ENCODE measurements around the gene RSPH6A.

RSPH6A gene

DNA sequence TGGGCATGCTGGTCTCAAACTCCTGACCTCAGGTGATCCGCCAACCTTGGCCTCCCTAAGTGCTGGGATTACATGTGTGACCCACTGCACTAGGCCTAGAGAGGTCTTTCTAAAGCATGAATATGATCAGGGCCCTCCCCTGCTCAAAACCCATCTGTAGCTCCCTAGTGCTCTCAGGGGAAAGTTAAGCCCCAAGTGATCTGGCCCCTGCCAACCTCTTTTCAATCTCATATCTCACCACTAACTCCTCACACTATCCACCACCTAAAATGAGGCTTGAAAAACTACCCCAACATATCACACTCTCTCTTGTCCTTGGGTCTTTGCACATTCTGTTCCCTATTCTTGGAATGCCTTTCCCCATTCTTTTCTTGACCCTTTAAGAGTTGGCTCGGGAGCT lies 20.5 kb downstream of the RSPH6A start:
- TF ChIP-seq, protein P1, sequence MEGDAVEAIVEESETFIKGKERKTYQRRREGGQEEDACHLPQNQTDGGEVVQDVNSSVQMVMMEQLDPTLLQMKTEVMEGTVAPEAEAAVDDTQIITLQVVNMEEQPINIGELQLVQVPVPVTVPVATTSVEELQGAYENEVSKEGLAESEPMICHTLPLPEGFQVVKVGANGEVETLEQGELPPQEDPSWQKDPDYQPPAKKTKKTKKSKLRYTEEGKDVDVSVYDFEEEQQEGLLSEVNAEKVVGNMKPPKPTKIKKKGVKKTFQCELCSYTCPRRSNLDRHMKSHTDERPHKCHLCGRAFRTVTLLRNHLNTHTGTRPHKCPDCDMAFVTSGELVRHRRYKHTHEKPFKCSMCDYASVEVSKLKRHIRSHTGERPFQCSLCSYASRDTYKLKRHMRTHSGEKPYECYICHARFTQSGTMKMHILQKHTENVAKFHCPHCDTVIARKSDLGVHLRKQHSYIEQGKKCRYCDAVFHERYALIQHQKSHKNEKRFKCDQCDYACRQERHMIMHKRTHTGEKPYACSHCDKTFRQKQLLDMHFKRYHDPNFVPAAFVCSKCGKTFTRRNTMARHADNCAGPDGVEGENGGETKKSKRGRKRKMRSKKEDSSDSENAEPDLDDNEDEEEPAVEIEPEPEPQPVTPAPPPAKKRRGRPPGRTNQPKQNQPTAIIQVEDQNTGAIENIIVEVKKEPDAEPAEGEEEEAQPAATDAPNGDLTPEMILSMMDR (IDR thresholded peaks at IDR 0.05): no peak
- TF ChIP-seq ZFX (IDR thresholded peaks at IDR 0.05; ENCODE audit: borderline replicate concordance): no peak
- H3K27ac ChIP-seq: no peak overlapping the region

DNA sequence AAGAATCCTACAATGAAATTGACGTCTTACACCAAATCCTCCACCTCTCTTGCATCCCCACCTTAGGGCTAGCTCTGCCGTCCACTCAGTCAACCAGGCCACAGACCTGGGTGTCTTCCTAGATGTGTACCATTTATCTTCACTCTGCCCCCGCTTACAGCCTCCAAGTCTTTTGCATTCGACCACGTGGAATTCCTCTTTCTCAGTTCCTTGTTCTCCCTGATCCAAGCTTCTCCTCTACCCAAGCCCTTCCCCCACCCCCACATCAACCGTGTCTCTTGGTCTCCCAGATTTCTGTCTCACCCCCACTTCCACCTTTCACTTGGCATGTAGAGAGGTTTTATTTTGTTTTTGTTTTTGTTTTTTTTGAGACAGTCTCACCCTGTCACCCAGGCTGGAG lies 21.2 kb downstream of the RSPH6A start:
- TF ChIP-seq, protein P1 (IDR thresholded peaks at IDR 0.05): no peak
- no peak for TF ChIP-seq ZFX (IDR thresholded peaks at IDR 0.05; ENCODE audit: borderline replicate concordance)
- H3K27ac ChIP-seq: no peak overlapping the region

DNA sequence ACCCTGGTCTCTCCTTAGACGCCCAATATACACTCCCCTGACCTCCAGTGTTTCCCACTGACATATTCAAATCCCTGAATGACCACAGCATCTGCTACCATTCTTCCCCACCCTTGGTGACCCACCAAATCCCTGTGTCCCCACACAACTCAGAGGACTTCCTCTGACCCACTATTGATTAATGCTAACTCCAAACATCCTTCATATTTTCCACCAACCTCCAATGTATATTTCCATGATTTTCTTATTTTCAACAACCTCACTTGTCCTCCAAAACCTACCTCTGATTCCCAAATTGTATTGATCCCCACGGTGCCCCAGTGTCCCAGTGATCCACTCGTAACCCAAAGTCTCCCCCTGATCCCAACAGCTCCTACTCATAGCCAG lies 21.9 kb downstream of the RSPH6A start:
- no peak for TF ChIP-seq ZFX (IDR thresholded peaks at IDR 0.05; ENCODE audit: borderline replicate concordance)
- TF ChIP-seq, protein P1 (IDR thresholded peaks at IDR 0.05): no peak
- H3K27ac ChIP-seq: no peak overlapping the region

DNA sequence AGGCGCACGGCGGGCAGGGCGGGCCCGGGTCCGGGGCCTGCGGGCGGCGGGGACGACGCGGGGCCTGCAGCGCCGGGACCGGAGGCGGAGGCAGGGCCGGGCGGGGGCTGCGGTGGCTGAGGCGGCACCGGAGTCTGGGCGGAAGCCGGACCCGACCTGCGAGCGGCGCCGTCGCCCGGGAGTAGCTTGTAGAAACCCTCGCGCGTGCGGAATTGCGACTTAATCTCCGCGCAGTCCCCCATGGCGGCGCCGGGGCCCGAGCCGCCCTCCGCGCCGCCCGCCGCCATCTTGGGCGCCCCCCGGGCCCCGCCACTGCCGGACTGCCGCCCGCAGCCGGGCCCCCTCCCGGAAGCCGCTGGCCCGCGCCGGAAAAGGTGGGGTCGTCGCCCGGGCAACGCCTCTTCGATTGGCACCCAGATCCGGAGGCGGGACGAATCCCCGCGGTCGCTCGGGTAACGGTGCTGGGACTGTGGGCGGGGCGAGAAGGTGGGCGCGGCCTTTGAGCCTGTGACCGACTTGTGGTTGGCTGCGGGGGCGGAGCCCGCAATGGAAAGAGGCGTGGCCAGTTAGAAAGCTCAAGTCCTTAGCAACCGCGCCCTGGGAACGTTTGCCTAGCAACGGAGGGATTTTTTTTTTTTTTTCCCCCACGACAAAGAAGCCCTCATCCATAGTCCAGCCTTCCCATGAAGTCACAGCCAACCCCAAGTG lies 22.5 kb downstream of the RSPH6A start, which contains the start of gene DMWD:
DMWD (minus strand) TSS at position 376 of the 708 bp plus-strand sequence; CDS start at position 287, 89 bp downstream.
- TF ChIP-seq, protein P1 (IDR thresholded peaks at IDR 0.05): no peak
- peak within 1 kb of the TSS; percentile 72 for H3K27ac ChIP-seq

DNA sequence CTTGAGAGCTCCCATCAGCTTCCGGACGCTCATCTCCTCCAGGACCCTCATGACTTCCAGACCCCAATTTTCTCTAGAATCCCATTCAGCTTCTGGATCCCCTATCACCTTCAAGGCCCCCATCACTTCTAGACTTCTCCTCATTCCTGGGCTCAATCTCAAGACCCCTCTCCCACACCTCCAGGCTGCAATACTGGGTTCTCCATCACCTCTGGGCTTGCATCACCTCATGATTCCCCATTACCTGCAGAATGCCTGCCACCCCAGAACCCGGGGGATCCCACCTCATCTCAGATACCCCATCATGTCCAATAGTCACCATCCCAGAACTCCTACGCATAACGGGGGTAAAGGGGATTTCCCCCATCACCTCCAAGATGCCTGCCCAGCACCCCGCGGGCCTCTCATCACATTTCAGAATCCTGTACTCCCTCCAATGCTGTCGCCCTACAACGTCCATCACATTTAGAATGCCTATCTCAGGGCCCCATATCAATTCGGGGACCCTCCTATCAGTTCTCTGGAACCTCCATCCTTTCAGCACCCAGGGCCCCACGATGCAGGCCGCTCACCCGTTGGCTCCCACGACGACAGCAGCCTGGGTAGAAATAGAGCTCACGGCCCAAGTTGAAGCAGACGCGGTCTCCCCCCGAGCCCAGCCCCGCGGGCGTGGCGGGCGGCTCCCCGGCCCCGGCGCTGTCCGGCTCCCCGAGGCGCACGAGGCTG lies 23.2 kb downstream of the RSPH6A start:
- TF ChIP-seq ZFX (IDR thresholded peaks at IDR 0.05; ENCODE audit: borderline replicate concordance): no peak
- TF ChIP-seq, protein P1 (IDR thresholded peaks at IDR 0.05): no peak
- peak overlapping the region; percentile 72 for H3K27ac ChIP-seq

DNA sequence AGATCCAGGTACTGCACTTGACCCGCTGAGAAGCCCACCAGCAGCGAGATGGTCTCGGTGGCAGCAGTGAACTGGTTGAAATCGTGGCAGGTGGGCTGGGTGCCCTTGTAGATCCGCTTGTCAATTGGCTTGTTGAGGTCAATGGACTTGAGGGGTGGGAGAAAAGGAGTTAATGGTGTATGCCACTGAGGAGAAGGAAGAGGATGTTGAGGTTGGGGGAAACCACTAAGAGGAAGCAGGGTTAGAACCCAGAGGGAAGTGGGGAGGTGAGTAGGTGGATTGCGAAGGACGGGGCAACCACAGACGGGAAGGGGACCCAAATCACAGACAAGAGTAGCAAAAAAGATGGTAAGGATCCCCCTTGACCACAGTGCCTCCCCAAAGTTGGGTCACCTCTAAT lies 24.2 kb downstream of the RSPH6A start:
- TF ChIP-seq, protein P1 (IDR thresholded peaks at IDR 0.05): no peak
- no peak for TF ChIP-seq ZFX (IDR thresholded peaks at IDR 0.05; ENCODE audit: borderline replicate concordance)
- 0 out of 2 replicates have a peak overlapping the region, but pooled peaks have one; percentile 18 for H3K27ac ChIP-seq
